ENCODE data around the gene TIFAB. TPM values are rescaled to one million over a fixed set of nuclear protein-coding genes. Genes with fewer than 3 reads are reported as not detected.
"Not testable (repeated sequence)": the region's sequence is repeated elsewhere in the genome, so short reads cannot be mapped to it uniquely, and the experiment has no call there.

TIFAB gene
- 0.20 TPM for total RNA-seq

DNA sequence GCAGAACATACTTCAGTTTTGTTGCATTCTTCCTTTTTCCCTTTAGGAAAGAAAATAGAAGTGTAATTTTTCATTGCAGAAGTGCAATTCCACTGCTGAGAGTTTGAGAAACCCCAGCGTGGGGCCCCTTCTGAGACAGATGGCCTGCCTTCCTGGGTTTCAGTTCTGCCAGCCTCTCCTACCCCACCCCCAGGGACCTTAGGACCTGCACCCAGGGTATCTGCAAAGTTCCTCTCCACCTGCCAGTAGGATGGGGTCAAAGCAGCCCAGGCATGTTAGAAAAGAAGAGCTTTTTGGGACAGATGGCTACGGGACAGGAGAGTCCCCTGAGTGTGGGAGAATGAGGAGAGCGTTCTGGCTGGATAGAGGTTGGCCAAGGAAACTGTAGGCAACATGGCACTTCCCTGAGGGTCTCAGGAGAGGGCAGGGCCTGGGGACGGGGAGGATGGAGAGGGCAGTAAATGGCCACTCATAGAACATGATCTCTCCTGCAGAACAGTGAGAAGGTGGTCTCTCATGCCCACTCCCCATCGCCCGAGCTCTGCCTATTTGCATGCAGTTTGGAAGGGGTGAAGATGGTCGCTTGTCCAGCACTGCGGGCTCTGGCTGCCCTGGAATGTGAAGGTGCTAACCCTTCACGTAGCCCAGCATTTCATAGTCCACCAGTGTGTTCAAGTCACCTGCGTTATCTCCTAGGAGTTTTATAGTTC, at the start of gene TIFAB:
TIFAB (minus strand) TSS at position 31 of the 710 bp plus-strand sequence. CDS start 2,412 bp downstream, outside the sequence.
- no peak for DNase-seq

DNA sequence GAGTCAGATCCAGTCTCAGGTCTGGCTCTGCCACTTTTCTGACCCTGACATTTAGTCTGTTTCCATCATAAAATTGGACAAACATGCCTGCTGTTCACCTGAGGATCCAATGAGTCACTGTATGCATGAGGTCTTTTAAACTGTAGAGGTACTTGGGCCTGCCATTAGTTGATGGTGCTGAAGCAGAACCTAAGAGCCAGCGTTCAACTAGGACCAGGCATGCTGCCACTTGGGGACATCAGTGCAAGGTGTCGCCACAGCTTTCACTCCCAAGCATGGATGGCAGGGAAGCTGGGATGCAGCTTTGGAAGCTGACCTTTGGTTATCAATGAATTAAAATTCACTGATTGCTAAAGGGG, 46.5 kb upstream of the TIFAB start:
- no peak for DNase-seq

- no peak for DNase-seq
Observed at GRCh38 chr5:135497971-135498636, 46.0 kb upstream of the TIFAB start.

DNA sequence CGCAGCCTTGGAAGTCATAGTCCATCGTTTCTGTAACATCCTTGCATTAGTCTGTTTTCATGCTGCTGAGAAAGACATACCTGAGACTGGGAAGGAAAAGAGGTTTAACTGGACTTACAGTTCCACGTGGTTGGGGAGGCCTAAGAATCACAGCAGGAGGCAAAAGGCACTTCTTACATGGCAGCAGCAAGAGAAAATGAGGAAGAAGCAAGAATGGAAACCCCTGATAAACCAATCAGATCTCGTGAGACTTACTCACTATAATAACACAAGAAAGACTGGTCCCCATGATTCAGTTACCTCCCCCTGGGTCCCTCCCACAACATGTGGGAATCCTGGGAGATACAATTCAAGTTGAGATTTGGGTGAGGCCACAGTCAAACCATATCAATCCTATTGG, 43.4 kb upstream of the TIFAB start:
- not testable (repeated sequence) for DNase-seq

GRCh38 chr5:135494196-135494595, 42.0 kb upstream of the TIFAB start:
- no peak for DNase-seq

GRCh38 chr5:135493406-135494180, 41.4 kb upstream of the TIFAB start:
- no peak for DNase-seq

DNA sequence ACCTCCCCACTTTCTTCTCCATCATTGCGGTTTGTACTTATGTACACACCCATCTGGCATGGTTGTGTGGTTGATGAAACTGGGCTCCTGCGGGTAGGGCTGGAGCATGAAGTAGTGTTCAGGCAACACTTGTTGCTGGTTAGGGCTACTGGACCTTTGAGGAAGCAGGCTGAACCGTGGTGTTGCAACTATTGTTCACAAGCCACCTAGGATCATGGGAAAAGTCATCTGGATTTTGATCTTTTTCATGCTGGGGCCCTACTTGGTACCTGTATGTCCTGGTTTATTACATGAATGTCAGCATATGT, 40.1 kb upstream of the TIFAB start:
- DNase-seq: no peak

- no peak for DNase-seq
Observed at GRCh38 chr5:135491552-135492318, 39.6 kb upstream of the TIFAB start.

- DNase-seq: no peak
Observed at GRCh38 chr5:135491038-135491551, 38.9 kb upstream of the TIFAB start.

GRCh38 chr5:135490245-135491037, 38.3 kb upstream of the TIFAB start:
- no peak for DNase-seq

GRCh38 chr5:135489466-135490244, 37.5 kb upstream of the TIFAB start:
- DNase-seq: no peak

DNA sequence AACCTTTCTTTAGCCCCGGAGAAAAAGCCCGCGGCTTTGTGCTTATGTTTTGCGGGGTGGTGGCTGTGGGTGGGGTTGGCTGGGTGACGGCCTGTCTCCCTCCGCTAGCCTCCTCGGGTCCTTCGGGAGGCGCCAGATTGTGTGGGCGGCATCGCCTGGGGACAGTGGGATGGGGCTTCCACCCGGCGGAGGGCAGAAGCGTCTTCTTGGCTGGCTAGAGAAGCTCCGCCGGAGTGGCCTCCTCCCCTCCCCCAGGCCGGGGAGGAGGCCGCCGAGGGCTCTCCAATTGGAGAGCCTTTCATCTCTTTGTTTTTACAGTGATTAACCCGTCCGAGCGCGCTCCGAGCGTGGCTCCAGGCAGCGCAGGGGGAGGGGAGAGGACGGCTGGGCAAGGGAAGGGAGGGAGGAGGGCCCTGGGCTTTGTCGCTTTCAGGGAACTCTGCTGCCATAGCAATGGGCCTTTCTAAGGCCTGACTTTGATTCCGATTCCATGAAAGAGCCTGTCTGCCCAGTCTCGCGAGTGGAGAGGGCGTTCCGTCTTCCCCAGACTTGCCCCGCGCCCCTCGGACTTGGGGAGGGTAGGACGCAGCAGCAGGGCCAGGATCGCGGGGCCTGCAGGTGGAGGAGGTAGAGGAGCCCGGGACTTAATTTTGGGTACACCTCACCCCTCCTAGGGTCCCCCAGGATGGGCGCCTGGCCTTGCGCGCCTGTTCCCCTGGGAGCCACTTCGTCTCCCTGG, 36.7 kb upstream of the TIFAB start:
- DNase-seq: no peak

- no peak for DNase-seq
Observed at GRCh38 chr5:135487839-135488514, 35.8 kb upstream of the TIFAB start.

DNA sequence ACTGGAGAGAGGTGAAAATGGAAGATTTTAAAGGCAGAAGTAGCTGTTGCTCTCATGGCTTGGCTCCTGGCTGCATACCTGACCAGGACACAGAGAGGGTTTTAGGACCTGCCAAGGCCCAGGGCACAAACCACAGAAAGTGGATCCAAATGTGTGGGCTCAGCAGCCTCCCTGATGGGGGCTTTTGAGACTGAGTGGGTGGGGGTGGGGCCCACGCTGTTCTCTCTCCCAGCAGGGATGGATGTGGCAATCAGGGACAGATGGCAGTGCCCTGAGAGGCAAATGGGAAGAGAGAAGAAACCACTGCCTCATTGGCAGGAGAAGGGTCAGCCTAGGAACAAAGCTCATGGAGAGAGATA, 34.9 kb upstream of the TIFAB start:
- DNase-seq: no peak

DNA sequence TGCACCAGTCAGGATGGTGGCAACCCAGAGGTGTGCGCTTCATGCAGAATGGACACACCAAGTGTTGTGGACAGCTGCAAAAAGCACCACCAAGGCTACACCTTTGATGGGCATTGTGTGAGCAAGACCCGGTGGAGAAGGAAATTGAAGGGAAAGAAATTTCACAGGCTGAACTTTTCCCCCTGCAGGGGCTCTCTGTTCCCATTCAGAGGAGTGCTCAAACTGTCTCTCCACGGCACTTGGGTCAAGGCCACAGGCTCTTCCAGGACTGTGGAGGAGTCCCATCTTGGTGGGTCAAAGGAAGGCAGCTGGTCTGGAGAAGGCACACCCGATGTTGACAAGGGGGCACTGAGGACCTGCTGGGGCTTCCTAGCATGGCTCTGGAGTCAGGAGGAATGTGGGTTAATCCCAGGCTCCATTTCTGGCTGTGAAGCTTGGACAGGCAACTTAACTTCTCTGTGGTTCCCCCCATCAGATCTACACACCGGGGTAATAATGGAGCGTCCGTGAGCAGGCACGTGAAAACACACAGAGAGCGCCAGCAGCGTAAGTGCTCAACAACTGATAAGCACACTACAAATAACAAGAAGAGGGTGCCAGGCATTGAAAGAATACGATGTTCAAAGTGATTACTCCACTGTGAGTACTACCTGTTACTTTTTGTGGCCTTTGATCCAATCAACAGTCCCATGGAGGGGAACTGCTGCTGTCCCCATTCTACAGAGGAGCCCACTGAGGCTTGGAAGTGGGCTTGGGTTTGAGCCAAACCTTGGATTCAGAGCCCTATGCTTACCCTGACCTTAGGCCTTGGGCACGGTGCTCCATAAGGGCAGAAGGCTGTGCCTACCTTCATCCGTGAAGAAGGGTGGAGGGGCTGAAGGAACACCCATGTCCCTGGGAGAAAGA, 34.2 kb upstream of the TIFAB start:
- no peak for DNase-seq

GRCh38 chr5:135484674-135485086, 32.5 kb upstream of the TIFAB start:
- no peak for DNase-seq

- no peak for DNase-seq
Observed at GRCh38 chr5:135483254-135483653, 31.1 kb upstream of the TIFAB start.

DNA sequence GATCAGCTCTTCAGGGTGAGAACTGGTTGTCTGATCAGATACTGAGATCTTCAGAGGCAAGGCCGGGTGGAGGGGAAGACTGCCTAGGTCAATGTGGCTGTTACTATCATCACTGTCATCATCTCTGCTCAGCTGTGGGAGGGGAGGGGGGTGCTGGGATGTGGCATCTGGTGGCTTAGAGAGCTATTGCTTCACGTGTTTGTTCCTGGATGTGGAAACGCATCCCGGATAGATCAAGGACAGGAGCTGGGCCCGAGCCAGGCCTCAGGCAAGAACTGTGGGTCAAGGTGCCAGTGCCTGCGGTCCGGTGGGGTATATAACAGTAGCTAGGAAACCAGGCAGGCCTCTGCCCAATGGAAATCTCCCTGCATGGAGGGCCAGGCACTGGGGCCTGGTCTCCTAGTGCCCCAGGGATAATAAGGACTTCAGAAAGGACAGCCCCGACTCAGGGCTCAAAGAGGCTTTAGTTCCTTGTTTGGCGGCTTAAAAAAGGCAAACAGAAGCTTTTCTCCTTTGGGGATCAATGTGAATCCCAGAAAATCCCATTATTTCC, 30.3 kb upstream of the TIFAB start:
- DNase-seq: no peak
